HepG2 (cell line): Measurements from ENCODE around the gene SDC1. TPM values are rescaled to one million over a fixed set of nuclear protein-coding genes. Genes with fewer than 3 reads are reported as not detected.

Experiments used
- ARID2 ChIP-seq: sonication (generic); formaldehyde crosslinking; IDR thresholded peaks from 2 replicates; pipeline ENCODE4 v1.8.1; 2022; ENCODE audit warnings: mild to moderate bottlenecking, missing genetic modification reagents, borderline replicate concordance
- BCL6 ChIP-seq: IDR thresholded peaks from 2 replicates; pipeline ENCODE4 v1.6.1; 2016; ENCODE audit warnings: missing genetic modification reagents, missing compliant biosample characterization
- HNF1A ChIP-seq, 2 experiments: sonication (generic) in 1 of 2; formaldehyde crosslinking in 1 of 2; IDR thresholded peaks; 2 replicates each; pipeline versions ENCODE4 v1.4.0 to v1.6.1; 2016 to 2020; ENCODE audit warnings: borderline replicate concordance in 1 of 2, low read depth in 1 of 2, mild to moderate bottlenecking in 1 of 2, missing genetic modification reagents in 1 of 2
- HNRNPL ChIP-seq: fragments of 200-400 bp; formaldehyde crosslinking; IDR thresholded peaks from 2 replicates; pipeline ENCODE4 v1.6.1; 2017; ENCODE audit warnings: mild to moderate bottlenecking, low read depth, low read length
- KDM3A ChIP-seq: IDR thresholded peaks from 2 replicates; pipeline ENCODE4 v1.6.1; 2018; ENCODE audit warnings: low read depth, missing compliant biosample characterization
- LCORL ChIP-seq, 2 experiments: fragments of 450-650 bp in 1 of 2; sonication (generic) in 1 of 2; formaldehyde crosslinking in 1 of 2; IDR thresholded peaks; 2 replicates each; pipeline versions ENCODE4 v1.5.0 to v1.6.1; 2017 to 2020; ENCODE audit warnings: antibody characterized with exemption in 1 of 2, missing genetic modification reagents in 1 of 2
- NCOA2 ChIP-seq: sonication (generic); formaldehyde crosslinking; IDR thresholded peaks from 2 replicates; pipeline ENCODE4 v1.8.0; 2022; ENCODE audit warnings: inconsistent platforms
- NR2F1 ChIP-seq, 2 experiments: fragments of 450-650 bp in 1 of 2; formaldehyde crosslinking in 1 of 2; IDR thresholded peaks; 2 replicates each; pipeline versions ENCODE4 v1.5.0 to v1.6.1; 2016 to 2020; ENCODE audit warnings: mild to moderate bottlenecking in 1 of 2, missing compliant biosample characterization in 1 of 2, missing genetic modification reagents in 1 of 2, moderate library complexity in 1 of 2
- NR2F6 ChIP-seq, 2 experiments: IDR thresholded peaks; 2 replicates each; pipeline ENCODE4 v1.6.1; 2016; ENCODE audit warnings: antibody characterized with exemption in 1 of 2, mild to moderate bottlenecking in 1 of 2
- RBAK ChIP-seq: sonication (generic); formaldehyde crosslinking; IDR thresholded peaks from 2 replicates; pipeline ENCODE4 v1.5.1; 2020; ENCODE audit warnings: mild to moderate bottlenecking, missing genetic modification reagents
- SOX5 ChIP-seq: IDR thresholded peaks from 2 replicates; pipeline ENCODE4 v1.6.1; 2016; ENCODE audit warnings: borderline replicate concordance
- STAT5B ChIP-seq: sonication (generic); formaldehyde crosslinking; IDR thresholded peaks from 2 replicates; pipeline ENCODE4 v1.4.0; 2020; ENCODE audit warnings: missing genetic modification reagents
- TFAP4 ChIP-seq: sonication (generic); IDR thresholded peaks from 2 replicates; pipeline ENCODE4 v1.6.1; 2016; ENCODE audit warnings: low read depth, borderline replicate concordance
- ZBTB7B ChIP-seq: sonication (generic); formaldehyde crosslinking; IDR thresholded peaks from 2 replicates; pipeline ENCODE4 v1.4.0; 2020; ENCODE audit warnings: missing genetic modification reagents
- ZNF337 ChIP-seq: sonication (generic); formaldehyde crosslinking; IDR thresholded peaks from 2 replicates; pipeline ENCODE4 v1.5.1; 2020; ENCODE audit warnings: missing genetic modification reagents, low read depth, mild to moderate bottlenecking, borderline replicate concordance
- ZNF430 ChIP-seq: sonication (generic); formaldehyde crosslinking; IDR thresholded peaks from 2 replicates; pipeline ENCODE4 v1.9.0; 2021; ENCODE audit warnings: mild to moderate bottlenecking, missing genetic modification reagents
- ZNF614 ChIP-seq: IDR thresholded peaks from 2 replicates; pipeline ENCODE4 v1.6.1; 2018; ENCODE audit warnings: missing biosample characterization, missing genetic modification reagents, inconsistent platforms, borderline replicate concordance
- ZNF670 ChIP-seq: sonication (generic); formaldehyde crosslinking; IDR thresholded peaks from 2 replicates; pipeline ENCODE4 v1.8.0; 2022; ENCODE audit warnings: mild to moderate bottlenecking, missing genetic modification reagents, borderline replicate concordance
- ZNF709 ChIP-seq: sonication (generic); formaldehyde crosslinking; IDR thresholded peaks from 2 replicates; pipeline ENCODE4 v1.5.0; 2020; ENCODE audit warnings: mild to moderate bottlenecking, missing genetic modification reagents
- ZNF737 ChIP-seq: sonication (generic); formaldehyde crosslinking; IDR thresholded peaks from 2 replicates; pipeline ENCODE4 v1.5.0; 2020; ENCODE audit warnings: missing genetic modification reagents, mild to moderate bottlenecking, borderline replicate concordance
- ZNF746 ChIP-seq: sonication (generic); formaldehyde crosslinking; IDR thresholded peaks from 2 replicates; pipeline ENCODE4 v1.8.0; 2022; ENCODE audit warnings: mild to moderate bottlenecking, missing genetic modification reagents
- polyA plus RNA-seq, 8 experiments: library from polyadenylated mRNA; depleted of rRNA in 3 of 8; stranded (reverse) in 7 of 8; unstranded in 1 of 8; fragments of >200 nt; fragmentation: Illumina TruSeq in 4 of 8; extraction: Trizol in 4 of 8; gene quantifications; 2 replicates each; pipeline versions ENCODE4 v1.2.1 to v1.2.3, GENCODE V29; 2011 to 2016; ENCODE audit warnings: low read depth in 4 of 8, missing spikeins in 1 of 8, mixed read lengths in 1 of 8; ENCODE audit not compliant: insufficient read depth in 1 of 8
- total RNA-seq, 5 experiments: library from RNA; depleted of rRNA; stranded (reverse); fragments of >200 nt; fragmentation: Illumina TruSeq; extraction: Trizol; gene quantifications; 2 replicates each; pipeline ENCODE4 v1.2.3, GENCODE V29; 2016; ENCODE audit warnings: low read depth in 1 of 5

SDC1 gene
- total and polyA plus RNA-seq, 2 of the 13 experiments (the other 11 are each of a cell fraction or from before 2014, with no cell fraction given): 108 to 119 TPM

GRCh38 chr2:20212871-20213503, 11.9 kb downstream of the SDC1 start (continued):
- TF ChIP-seq LCORL (IDR thresholded peaks at IDR 0.05) (no peak), LCORL (CRISPR knock-in tag; IDR thresholded peaks at IDR 0.05) (peak; percentile 86), ZNF746 (CRISPR knock-in tag) (peak; percentile 62; the same call in 1 of the 2 replicates), ZNF614 (CRISPR knock-in tag) (no peak), NCOA2 (CRISPR knock-in tag) (peak; percentile 51; the same call in 1 of the 2 replicates), SOX5 (CRISPR knock-in tag) (0 out of 2 replicates have a peak, but pooled peaks have one; percentile 15), RBAK (CRISPR knock-in tag) (0 out of 2 replicates have a peak, but pooled peaks have one; percentile 10), TFAP4 (peak; percentile 55; the same call in 1 of the 2 replicates), HNRNPL (peak; percentile 95), ZNF737 (CRISPR knock-in tag) (no peak), ZNF670 (peak; percentile 57; the same call in 1 of the 2 replicates), ZNF337 (0 out of 2 replicates have a peak, but pooled peaks have one; percentile 10), KDM3A (CRISPR knock-in tag) (0 out of 2 replicates have a peak, but pooled peaks have one; percentile 24), ZNF709 (CRISPR knock-in tag) (peak; percentile 34; the same call in 1 of the 2 replicates), BCL6 (peak; percentile 62; the same call in 1 of the 2 replicates), ZBTB7B (CRISPR knock-in tag) (peak; percentile 81; the same call in 1 of the 2 replicates), NR2F1 (CRISPR knock-in tag; IDR thresholded peaks at IDR 0.05) (peak; percentile 73 to 82; a peak in 3 of 4 replicates), ARID2 (CRISPR knock-in tag) (0 out of 2 replicates have a peak, but pooled peaks have one; percentile 51), ZNF430 (CRISPR knock-in tag) (0 out of 2 replicates have a peak, but pooled peaks have one; percentile 3), NR2F6 (IDR thresholded peaks at IDR 0.05) (peak; percentile 95), NR2F6 (CRISPR knock-in tag; IDR thresholded peaks at IDR 0.05) (peak; percentile 91), STAT5B (no peak), HNF1A (IDR thresholded peaks at IDR 0.05; ENCODE audit: low read depth) (no peak), HNF1A (CRISPR knock-in tag; IDR thresholded peaks at IDR 0.05; ENCODE audit: borderline replicate concordance) (0 out of 2 replicates have a peak, but pooled peaks have one; percentile 29)
